Gastrocnemius medialis (tissue), 4 donors: ENCODE results near the gene CDC5L. TPM values are rescaled to one million over a fixed set of nuclear protein-coding genes. Genes with fewer than 3 reads are reported as not detected.
A peak's percentile ranks its signal among the peaks of the same experiment; 100 is the strongest.

Experiments used
- ATAC-seq, 2 donors: fragments of 150-250 bp; one replicate each; pipeline ENCODE4 v1.9.1; 2016
- DNase-seq, 2 donors: peaks; one replicate each; pipeline ENCODE4 v3.0.0-alpha.2; 2019
- H3K27ac ChIP-seq, 4 donors: fragments of 200-600 bp; sonication (generic); 1 replicate in 1 of 4; 2 replicates in 3 of 4; pipeline ENCODE4 v1.5.1; 2016 to 2018; ENCODE audit warnings: mild to moderate bottlenecking in 2 of 4, moderate library complexity in 1 of 4
- H3K27me3 ChIP-seq, 3 donors: fragments of 200-600 bp; sonication (generic) in 2 of 3; 1 replicate in 1 of 3; 2 replicates in 2 of 3; pipeline versions ENCODE4 v1.5.1 to v1.6.0; 2016 to 2019; ENCODE audit warnings: mild to moderate bottlenecking in 1 of 3, moderate library complexity in 1 of 3
- H3K36me3 ChIP-seq, 2 donors: fragments of 200-600 bp; sonication (generic) in 1 of 2; one replicate each; pipeline ENCODE4 v1.5.1; 2017 to 2018
- H3K4me1 ChIP-seq, 2 donors: fragments of 200-600 bp; sonication (generic) in 1 of 2; one replicate each; pipeline ENCODE4 v1.5.1; 2016 to 2017; ENCODE audit warnings: mild to moderate bottlenecking in 2 of 2
- H3K4me3 ChIP-seq, 4 donors: fragments of 200-600 bp; sonication (generic) in 3 of 4; 1 replicate in 1 of 4; 2 replicates in 3 of 4; pipeline ENCODE4 v1.5.1; 2016 to 2019; ENCODE audit warnings: mild to moderate bottlenecking in 2 of 4
- H3K9me3 ChIP-seq, 3 donors: fragments of 200-600 bp; sonication (generic) in 2 of 3; 1 replicate in 1 of 3; 2 replicates in 2 of 3; pipeline ENCODE4 v1.5.1; 2016 to 2019
- CTCF ChIP-seq, 5 experiments: fragments of 450-650 bp in 3 of 5; fragments of 200-600 bp in 2 of 5; sonication (generic) in 2 of 5; IDR thresholded peaks in 4 of 5; conservative IDR thresholded peaks in 1 of 5; 1 replicate in 4 of 5; 2 replicates in 1 of 5; pipeline ENCODE4 v1.5.1; 2016 to 2019; ENCODE audit warnings: antibody characterized with exemption in 5 of 5, mild to moderate bottlenecking in 3 of 5, moderate library complexity in 3 of 5
- POLR2A ChIP-seq, 2 donors: fragments of 450-650 bp; IDR thresholded peaks; one replicate each; pipeline ENCODE4 v1.6.1; 2017; ENCODE audit warnings: antibody characterized with exemption in 2 of 2, mild to moderate bottlenecking in 2 of 2, moderate library complexity in 2 of 2
- in situ Hi-C, 4 donors: fragments of 200-750 bp; cut with MboI; loops; one replicate each; pipeline versions ENCODE4 v1.15.0 to v1.8.0; 2017; ENCODE audit warnings: low sequenced_read_pairs in 4 of 4
- intact Hi-C: fragments of 100-400 bp; cut with DNase I; formaldehyde crosslinking; loops from one replicate; pipeline ENCODE4 v1.15.1; 2023; ENCODE audit warnings: low total_unique reads
- total RNA-seq, 4 donors: library from RNA; depleted of rRNA; stranded (reverse); fragments of >200 nt; gene quantifications; one replicate each; pipeline versions ENCODE4 v1.1.0 to v1.2.3, GENCODE V29; 2016

The CDC5L gene
- total RNA-seq, 4 donors from 2014 or later = 26.3 to 30.3 (median 27.7) TPM

DNA sequence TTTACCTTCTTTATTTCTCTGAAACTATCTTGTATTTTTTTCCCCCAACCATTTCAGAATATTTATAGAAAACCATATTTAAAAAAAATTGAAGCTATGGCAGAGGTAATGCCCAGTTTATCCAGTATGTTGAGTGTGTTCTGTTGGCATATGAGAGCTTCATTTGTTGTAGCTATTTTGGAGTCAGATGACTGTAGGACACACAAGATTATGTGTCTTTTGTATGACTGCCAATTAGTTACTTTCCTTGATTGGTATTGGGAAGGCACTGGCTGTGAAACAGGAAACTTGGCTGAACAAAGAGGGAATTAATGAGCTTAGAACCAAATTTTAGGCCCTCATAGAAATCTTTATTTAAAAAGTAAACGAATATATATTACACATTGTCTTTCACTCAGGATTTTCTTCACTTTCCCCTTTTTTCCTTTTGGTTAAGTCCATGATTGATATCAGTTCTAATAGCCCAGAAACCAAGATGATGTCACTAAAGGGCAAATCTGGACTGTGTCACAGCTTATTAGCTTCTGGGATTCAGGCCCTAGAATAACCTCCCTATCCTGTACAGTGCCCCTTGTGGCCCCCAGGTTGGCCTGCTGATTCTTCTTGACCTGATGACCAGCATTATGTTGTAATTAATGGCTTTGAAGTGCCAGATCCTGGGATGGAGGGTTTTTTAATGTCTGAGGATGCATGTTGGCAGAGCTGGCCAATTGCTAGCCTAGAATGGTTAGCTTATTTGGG is 10.1 kb downstream of the CDC5L start:
- in situ Hi-C loops (no loop called here), intact Hi-C loops (no loop called here)
- H3K4me1 ChIP-seq = peaks cover 25 to 33% of the 10 kb centered on the region in 2 donors
- DNase-seq = no peak
- H3K36me3 ChIP-seq = peaks cover 7 to 60% of the 10 kb centered on the region in 2 donors
- H3K9me3 ChIP-seq = no peaks in the 10 kb centered on the region
- peak in 1 of 2 donors; percentile 36 for ATAC-seq
- H3K27me3 ChIP-seq = no peaks in the 10 kb centered on the region
- no peak overlapping the region for H3K4me3 ChIP-seq
- peak overlapping the region; percentile 17 to 68 (median 34) for H3K27ac ChIP-seq
- TF ChIP-seq CTCF (IDR thresholded peaks at IDR 0.05 in 4 of 5, conservative IDR thresholded peaks at IDR 0.05 in 1 of 5) = no peak
- no peak for TF ChIP-seq POLR2A (IDR thresholded peaks at IDR 0.05)

- H3K4me1 ChIP-seq = peaks cover 25 to 33% of the 10 kb centered on the region in 2 donors
- in situ Hi-C loops (no loop called here), intact Hi-C loops (no loop called here)
- no peak overlapping the region for H3K4me3 ChIP-seq
- no peaks in the 10 kb centered on the region for H3K9me3 ChIP-seq
- peaks cover 0 to 53% of the 10 kb centered on the region in 2 donors for H3K36me3 ChIP-seq
- H3K27me3 ChIP-seq = no peaks in the 10 kb centered on the region
- peak overlapping the region in 3 of 4 donors; percentile 16 to 53 (median 17) for H3K27ac ChIP-seq
- no peak for ATAC-seq
- DNase-seq = no peak
- TF ChIP-seq CTCF (IDR thresholded peaks at IDR 0.05 in 4 of 5, conservative IDR thresholded peaks at IDR 0.05 in 1 of 5) (no peak), POLR2A (IDR thresholded peaks at IDR 0.05) (no peak)
Measured at GRCh38 chr6:44399991-44400390, 12.5 kb downstream of the CDC5L start.

- TF ChIP-seq POLR2A (IDR thresholded peaks at IDR 0.05) (no peak), CTCF (IDR thresholded peaks at IDR 0.05 in 4 of 5, conservative IDR thresholded peaks at IDR 0.05 in 1 of 5) (no peak)
Measured at GRCh38 chr6:44400572-44400971, 13.1 kb downstream of the CDC5L start.

GRCh38 chr6:44401138-44401537 is 13.6 kb downstream of the CDC5L start:
- Histone ChIP-seq H3K27ac (peak overlapping the region in 3 of 4 donors; percentile 16 to 53 (median 17)), H3K4me1 (peaks cover 25 to 33% of the 10 kb centered on the region in 2 donors), H3K4me3 (no peak overlapping the region), H3K36me3 (peaks cover 0 to 52% of the 10 kb centered on the region in 2 donors), H3K9me3 (no peaks in the 10 kb centered on the region), H3K27me3 (no peaks in the 10 kb centered on the region)
- peak in 1 of 2 donors; percentile 11 for ATAC-seq
- no peak for DNase-seq
- in situ Hi-C loops (no loop called here), intact Hi-C loops (no loop called here)
- TF ChIP-seq CTCF (IDR thresholded peaks at IDR 0.05 in 4 of 5, conservative IDR thresholded peaks at IDR 0.05 in 1 of 5) (no peak), POLR2A (IDR thresholded peaks at IDR 0.05) (no peak)

More at GRCh38 chr6:44400572-44400971, 13.1 kb downstream of the CDC5L start:
- peak overlapping the region in 3 of 4 donors; percentile 16 to 53 (median 17) for H3K27ac ChIP-seq
- in situ Hi-C loops = no loop called here
- no peak overlapping the region for H3K4me3 ChIP-seq
- H3K9me3 ChIP-seq = no peaks in the 10 kb centered on the region
- H3K27me3 ChIP-seq = no peaks in the 10 kb centered on the region
- intact Hi-C loops = no loop called here
- H3K36me3 ChIP-seq = peaks cover 0 to 52% of the 10 kb centered on the region in 2 donors
- no peak for DNase-seq
- H3K4me1 ChIP-seq = peaks cover 25 to 33% of the 10 kb centered on the region in 2 donors
- ATAC-seq = peak in 1 of 2 donors; percentile 68
